H1 (cell line): ENCODE results near the gene MYLK2. TPM values are rescaled to one million over a fixed set of nuclear protein-coding genes. Genes with fewer than 3 reads are reported as not detected.

Experiments used
- CTCF ChIA-PET: fragments of 300-600 bp; sonication (Branson Sonifier 250); formaldehyde crosslinking; loops from one replicate; lab custom pipeline; 2021; ENCODE audit not compliant: partially characterized antibody; lab: Charles Lee
- POLR2A ChIA-PET: fragments of 300-600 bp; sonication (Branson Sonifier 250); formaldehyde crosslinking; loops from one replicate; lab custom pipeline; 2021; ENCODE audit warnings: inconsistent platforms; ENCODE audit not compliant: partially characterized antibody; lab: Charles Lee
- DNase-seq, 2 experiments: peaks; one replicate each; pipeline versions ENCODE4 v3.0.0 to v3.0.0-alpha.2; 2010 to 2022; ENCODE audit warnings: low spot score in 2 of 2, low read depth in 1 of 2, mixed read lengths in 1 of 2
- FAIRE-seq: peaks from 2 replicates; lab custom pipeline; 2011; peaks lifted over from hg19 to GRCh38; lab: Jason Lieb, UNC
- H2AFZ ChIP-seq: 2 replicates; pipeline ENCODE4 v1.8.1; 2012; ENCODE audit warnings: low read length, inconsistent platforms
- H2AK5ac ChIP-seq: 2 replicates; pipeline ENCODE4 v1.6.1; 2013; ENCODE audit warnings: low read depth, low read length
- H2BK120ac ChIP-seq: replicated peaks from 2 replicates; pipeline ENCODE3; 2013; ENCODE audit warnings: low read depth, low read length, inconsistent platforms
- H2BK12ac ChIP-seq: 2 replicates; pipeline ENCODE4 v1.6.1; 2013; ENCODE audit warnings: low read depth, low read length
- H2BK15ac ChIP-seq: 2 replicates; pipeline ENCODE4 v1.6.1; 2013; ENCODE audit warnings: low read length
- H2BK20ac ChIP-seq: 2 replicates; pipeline ENCODE4 v1.6.1; 2013; ENCODE audit warnings: low read length
- H2BK5ac ChIP-seq: 2 replicates; pipeline ENCODE4 v1.6.1; 2013; ENCODE audit warnings: low read depth, low read length
- H3K14ac ChIP-seq: 2 replicates; pipeline ENCODE4 v1.6.1; 2013; ENCODE audit warnings: inconsistent platforms; ENCODE audit not compliant: insufficient read length
- H3K18ac ChIP-seq: 2 replicates; pipeline ENCODE4 v1.6.1; 2013; ENCODE audit warnings: low read length; ENCODE audit errors: extremely low read depth
- H3K23ac ChIP-seq: 2 replicates; pipeline ENCODE4 v1.6.1; 2013; ENCODE audit warnings: inconsistent platforms; ENCODE audit not compliant: insufficient read length
- H3K23me2 ChIP-seq: 2 replicates; pipeline ENCODE4 v1.6.1; 2013; ENCODE audit warnings: low read depth, low read length
- H3K27ac ChIP-seq: 2 replicates; pipeline ENCODE4 v1.6.1; 2011; ENCODE audit warnings: low read depth, low read length, inconsistent platforms
- H3K27me3 ChIP-seq, 4 experiments: replicated peaks in 1 of 4; 1 replicate in 1 of 4; 2 replicates in 3 of 4; pipeline versions ENCODE4 v1.6.1 to v1.8.1; 2011 to 2013; ENCODE audit warnings: low read length in 3 of 4, mild to moderate bottlenecking in 3 of 4, inconsistent platforms in 2 of 4, mixed read lengths in 2 of 4, moderate library complexity in 1 of 4; ENCODE audit not compliant: control insufficient read depth in 3 of 4, insufficient read depth in 3 of 4; ENCODE audit errors: extremely low read depth in 1 of 4
- H3K36me3 ChIP-seq, 4 experiments: 2 replicates each; pipeline versions ENCODE4 v1.6.1 to v1.8.1; 2011 to 2013; ENCODE audit warnings: mild to moderate bottlenecking in 4 of 4, low read length in 3 of 4, moderate library complexity in 2 of 4, control low read depth in 1 of 4, inconsistent platforms in 1 of 4; ENCODE audit not compliant: insufficient read depth in 4 of 4, control insufficient read depth in 2 of 4
- H3K4ac ChIP-seq: replicated peaks from 2 replicates; pipeline ENCODE3; 2013; ENCODE audit warnings: low read length, low read depth, mixed read lengths, inconsistent platforms; ENCODE audit not compliant: insufficient read length
- H3K4me1 ChIP-seq, 4 experiments: replicated peaks in 1 of 4; 1 replicate in 1 of 4; 2 replicates in 3 of 4; pipeline versions ENCODE4 v1.6.1 to v1.8.1; 2011 to 2013; ENCODE audit warnings: low read length in 3 of 4, inconsistent platforms in 2 of 4, mixed read lengths in 1 of 4; ENCODE audit not compliant: insufficient read depth in 4 of 4, control insufficient read depth in 3 of 4
- H3K4me2 ChIP-seq, 2 experiments: 2 replicates each; pipeline versions ENCODE4 v1.6.1 to v1.8.1; 2011 to 2013; ENCODE audit warnings: low read depth in 2 of 2, low read length in 2 of 2, control low read depth in 1 of 2, inconsistent platforms in 1 of 2, mild to moderate bottlenecking in 1 of 2; ENCODE audit not compliant: insufficient read depth in 1 of 2
- H3K4me3 ChIP-seq, 4 experiments: fragments of 200-600, 300-600 bp in 1 of 4; sonication (generic), shearing (Covaris generic), sonication (Bioruptor Twin) in 1 of 4; 2 replicates each; pipeline versions ENCODE4 v1.5.1 to v1.8.1; 2011 to 2016; ENCODE audit warnings: low read length in 4 of 4, low read depth in 3 of 4, control low read depth in 2 of 4, inconsistent platforms in 2 of 4, mild to moderate bottlenecking in 2 of 4, mixed read lengths in 1 of 4, moderate library complexity in 1 of 4; ENCODE audit not compliant: insufficient read depth in 2 of 4; ENCODE audit errors: extremely low read depth in 1 of 4
- H3K56ac ChIP-seq: replicated peaks from 2 replicates; pipeline ENCODE3; 2013; ENCODE audit warnings: low read depth, mild to moderate bottlenecking, mixed read lengths, low read length, inconsistent platforms; ENCODE audit not compliant: insufficient read length
- H3K79me1 ChIP-seq: 2 replicates; pipeline ENCODE4 v1.6.1; 2013; ENCODE audit warnings: low read depth, low read length, control low read depth
- H3K79me2 ChIP-seq, 2 experiments: 2 replicates each; pipeline versions ENCODE4 v1.6.1 to v1.8.1; 2012 to 2013; ENCODE audit warnings: low read length in 2 of 2, mild to moderate bottlenecking in 2 of 2, inconsistent platforms in 1 of 2; ENCODE audit not compliant: insufficient read depth in 2 of 2, control insufficient read depth in 1 of 2
- H3K9ac ChIP-seq, 4 experiments: replicated peaks in 1 of 4; 1 replicate in 1 of 4; 2 replicates in 3 of 4; pipeline versions ENCODE4 v1.6.1 to v1.8.1; 2011 to 2013; ENCODE audit warnings: low read depth in 3 of 4, low read length in 3 of 4, control low read depth in 2 of 4, mild to moderate bottlenecking in 2 of 4, moderate library complexity in 2 of 4, inconsistent platforms in 1 of 4; ENCODE audit errors: extremely low read depth in 1 of 4
- H3K9me3 ChIP-seq, 2 experiments: 2 replicates each; pipeline versions ENCODE4 v1.6.1 to v1.8.1; 2012 to 2013; ENCODE audit warnings: mild to moderate bottlenecking in 2 of 2, moderate library complexity in 2 of 2, control low read depth in 1 of 2, inconsistent platforms in 1 of 2, low read depth in 1 of 2, low read length in 1 of 2, mixed read lengths in 1 of 2; ENCODE audit not compliant: insufficient read depth in 2 of 2
- H4K20me1 ChIP-seq, 2 experiments: replicated peaks in 1 of 2; 2 replicates each; pipeline versions ENCODE3 to v1.8.1; 2011 to 2013; ENCODE audit warnings: inconsistent platforms in 2 of 2, low read length in 2 of 2, mild to moderate bottlenecking in 1 of 2; ENCODE audit not compliant: insufficient read depth in 2 of 2, control insufficient read depth in 1 of 2
- H4K5ac ChIP-seq: 2 replicates; pipeline ENCODE4 v1.6.1; 2013; ENCODE audit warnings: low read length, low read depth, mixed read lengths, inconsistent platforms; ENCODE audit not compliant: insufficient read length
- H4K8ac ChIP-seq: 2 replicates; pipeline ENCODE4 v1.8.0; 2013; ENCODE audit warnings: mild to moderate bottlenecking, moderate library complexity, low read length, inconsistent platforms; ENCODE audit not compliant: insufficient read depth; ENCODE audit errors: extremely low read depth
- H4K91ac ChIP-seq: replicated peaks from 2 replicates; pipeline ENCODE3; 2013; ENCODE audit warnings: low read length, mixed read lengths, inconsistent platforms; ENCODE audit not compliant: insufficient read length
- ASH2L ChIP-seq: fragments of 200-600, 300-600 bp; sonication (generic); IDR thresholded peaks from one replicate; pipeline ENCODE4 v1.7.1; 2017; ENCODE audit warnings: low read length
- EZH2 ChIP-seq: fragments of 200-600 bp; sonication (generic); IDR thresholded peaks from 2 replicates; pipeline ENCODE4 v1.7.1; 2012; ENCODE audit warnings: low read depth, mild to moderate bottlenecking, moderate library complexity, low read length, inconsistent platforms; ENCODE audit not compliant: severe bottlenecking
- KDM1A ChIP-seq: fragments of 200-600, 300-600 bp; sonication (generic); IDR thresholded peaks from 2 replicates; pipeline ENCODE4 v1.7.1; 2016; ENCODE audit warnings: mild to moderate bottlenecking, low read length, borderline replicate concordance
- NANOG ChIP-seq: IDR thresholded peaks from 2 replicates; pipeline ENCODE4 v1.6.1; 2011; ENCODE audit warnings: low read length, low read depth, mild to moderate bottlenecking, inconsistent platforms; ENCODE audit not compliant: insufficient read depth, poor library complexity, severe bottlenecking
- SUZ12 ChIP-seq: fragments of 200-600 bp; sonication (generic); IDR thresholded peaks from 2 replicates; pipeline ENCODE4 v1.6.1; 2012; ENCODE audit warnings: mild to moderate bottlenecking, inconsistent platforms, low read length, moderate library complexity, mixed read lengths
- TBP ChIP-seq: IDR thresholded peaks from 2 replicates; pipeline ENCODE4 v1.6.1; 2011; ENCODE audit warnings: low read depth, low read length, improper control_type of control experiment
- WGBS, 2 experiments: shearing (Covaris generic) in 1 of 2; methylation state at CpG; one replicate each; pipeline versions ENCODE4 v1.1.6 to v1.1.7; 2013 to 2015; ENCODE audit warnings: low lambda C conversion rate in 2 of 2, mixed read lengths in 2 of 2, inconsistent platforms in 1 of 2, low coverage in 1 of 2, missing lambda C conversion rate in 1 of 2; ENCODE audit not compliant: insufficient replicate concordance in 2 of 2, insufficient coverage in 1 of 2, insufficient read length in 1 of 2; ENCODE audit errors: extremely low coverage in 1 of 2, missing lambda C conversion rate in 1 of 2; 5-methylcytosine and 5-hydroxymethylcytosine counted together
- polyA plus RNA-seq, 7 experiments: library from polyadenylated mRNA; depleted of rRNA in 3 of 7; stranded (reverse) in 5 of 7; unstranded in 2 of 7; fragments of >200 nt in 5 of 7; fragments of 200-250 nt in 2 of 7; gene quantifications; 1 replicate in 5 of 7; 2 replicates in 1 of 7; 4 replicates in 1 of 7; pipeline versions ENCODE4 v1.2.1 to v1.2.3, GENCODE V29; 2011 to 2013; ENCODE audit warnings: missing spikeins in 2 of 7, mixed read lengths in 2 of 7
- total RNA-seq: library from RNA; stranded (reverse); fragmentation: NEBNext Ultra II Directional; extraction: Animal tissue kit (Norgen Biotek cat#: 25700); gene quantifications from 2 replicates; pipeline ENCODE4 v1.2.1, GENCODE V29; 2021
- TF ChIP-seq, protein P1 (sequence below): IDR thresholded peaks from 2 replicates; pipeline ENCODE4 v1.6.1; 2012; ENCODE audit warnings: low read length, inconsistent platforms

Gene MYLK2
- total and polyA plus RNA-seq, 2 of the 8 experiments (the other 6 are each of a cell fraction or from before 2014, with no cell fraction given) = 0.22 to 0.26 TPM

DNA sequence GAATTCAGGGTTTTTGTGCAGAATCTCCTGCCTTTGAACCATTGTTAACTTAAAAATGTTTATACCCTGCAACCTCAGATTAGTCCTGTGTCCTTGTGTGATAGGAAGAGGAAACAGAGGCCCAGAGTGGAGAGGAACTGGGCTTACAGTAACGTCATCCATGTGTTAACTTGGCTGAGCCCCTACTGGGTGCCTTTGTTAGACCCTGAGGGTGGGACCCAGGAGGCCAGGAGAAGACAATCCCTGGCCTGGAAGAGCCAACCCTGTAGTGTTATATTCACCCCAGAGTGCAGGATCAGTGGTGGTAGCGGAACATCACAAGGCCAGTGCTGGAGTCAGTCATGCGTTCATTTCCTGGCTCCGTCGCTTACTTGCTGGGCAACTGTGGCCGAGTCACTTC, 10.6 kb downstream of the MYLK2 start:
- H3K4ac ChIP-seq = no peak overlapping the region
- H3K23ac ChIP-seq = no peak overlapping the region
- no peaks in the 10 kb centered on the region for H3K9me3 ChIP-seq
- H2BK12ac ChIP-seq = no peak overlapping the region
- H4K8ac ChIP-seq = no peak overlapping the region
- no peaks in the 10 kb centered on the region; a peak in 1 of 8 replicates for H3K36me3 ChIP-seq
- H2BK120ac ChIP-seq = no peak overlapping the region
- no peak overlapping the region for H3K18ac ChIP-seq
- TF ChIP-seq KDM1A (no peak), TBP (no peak), EZH2 (no peak), SUZ12 (no peak), ASH2L (no peak), NANOG (no peak)
- TF ChIP-seq, protein P1, sequence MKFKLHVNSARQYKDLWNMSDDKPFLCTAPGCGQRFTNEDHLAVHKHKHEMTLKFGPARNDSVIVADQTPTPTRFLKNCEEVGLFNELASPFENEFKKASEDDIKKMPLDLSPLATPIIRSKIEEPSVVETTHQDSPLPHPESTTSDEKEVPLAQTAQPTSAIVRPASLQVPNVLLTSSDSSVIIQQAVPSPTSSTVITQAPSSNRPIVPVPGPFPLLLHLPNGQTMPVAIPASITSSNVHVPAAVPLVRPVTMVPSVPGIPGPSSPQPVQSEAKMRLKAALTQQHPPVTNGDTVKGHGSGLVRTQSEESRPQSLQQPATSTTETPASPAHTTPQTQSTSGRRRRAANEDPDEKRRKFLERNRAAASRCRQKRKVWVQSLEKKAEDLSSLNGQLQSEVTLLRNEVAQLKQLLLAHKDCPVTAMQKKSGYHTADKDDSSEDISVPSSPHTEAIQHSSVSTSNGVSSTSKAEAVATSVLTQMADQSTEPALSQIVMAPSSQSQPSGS = no peak
- TF ChIP-seq, all 59 proteins: peak for 0
- no peaks in the 10 kb centered on the region for H3K27me3 ChIP-seq
- H3K27ac ChIP-seq = no peak overlapping the region
- DNase-seq (no peak), FAIRE-seq (no peak)
- no peak overlapping the region for H3K56ac ChIP-seq
- H3K79me2 ChIP-seq = no peaks in the 10 kb centered on the region
- no peak overlapping the region for H3K4me2 ChIP-seq
- 88% methylated on average over 6 of the region's 6 CpGs; no CpG with 5 or more reads in 1 of the 2 experiments for WGBS, 2 experiments
- POLR2A ChIA-PET = interaction anchor here (1.6 kb wide), 1 partner anchor 14 kb away, joined by 5 read pairs; no protein-coding TSS in a partner anchor
- no peaks in the 10 kb centered on the region for H3K79me1 ChIP-seq
- H4K20me1 ChIP-seq = no peaks in the 10 kb centered on the region
- no peak overlapping the region for H2AK5ac ChIP-seq
- CTCF ChIA-PET = interaction anchor here (0.6 to 2.0 kb wide), 7 partner anchors 9 to 202 kb away, joined by 3 to 10 read pairs (median 3); partner anchors contain the start of gene FOXS1
- no peak overlapping the region for H3K9ac ChIP-seq
- H3K4me1 ChIP-seq = peaks cover 0 to 5% (median 5%) of the 10 kb centered on the region in 4 experiments; a peak in 5 of 7 replicates
- no peak overlapping the region for H2BK5ac ChIP-seq
- H3K4me3 ChIP-seq = no peak overlapping the region
- H4K5ac ChIP-seq = no peak overlapping the region
- H2BK20ac ChIP-seq = no peak overlapping the region
- H3K14ac ChIP-seq = no peak overlapping the region
- H2AFZ ChIP-seq = no peak overlapping the region
- H3K23me2 ChIP-seq = no peaks in the 10 kb centered on the region
- H4K91ac ChIP-seq = no peak overlapping the region
- no peak overlapping the region for H2BK15ac ChIP-seq
